Measurements from ENCODE around the gene FRMD6. TPM values are rescaled to one million over a fixed set of nuclear protein-coding genes. Genes with fewer than 3 reads are reported as not detected.
A peak's percentile ranks its signal among the peaks of the same experiment; 100 is the strongest.

The FRMD6 gene
- total RNA-seq, 1 donor from 2014 or later = 228 TPM

DNA sequence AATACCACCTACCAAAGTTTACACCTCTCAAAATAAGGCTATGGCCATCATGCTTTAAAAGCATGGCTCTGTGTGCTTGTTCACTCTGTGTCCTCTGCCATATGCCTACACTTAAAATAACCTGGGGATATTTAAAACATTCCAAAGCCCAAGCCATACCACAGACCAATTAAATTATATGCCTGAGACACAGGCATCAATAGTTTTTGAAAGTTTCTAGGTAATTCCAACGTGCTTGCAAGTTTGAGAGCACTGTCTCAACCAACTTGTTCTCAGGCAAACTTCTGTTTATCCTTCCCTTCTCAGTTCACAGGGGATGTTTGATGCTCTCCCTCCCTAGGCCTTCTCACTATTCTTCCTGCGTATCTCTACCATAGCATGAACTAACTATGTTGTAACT, 3.4 kb upstream of the FRMD6 start:
- Histone ChIP-seq H3K36me3 (ENCODE audit: control insufficient read depth, insufficient read depth, low read length) (no peaks in the 10 kb centered on the region), H3K4me3 (ENCODE audit: low read depth, low read length) (no peak overlapping the region), H3K27me3 (ENCODE audit: control insufficient read depth, insufficient read depth, low read length) (no peaks in the 10 kb centered on the region)
- no peak for DNase-seq (ENCODE audit: low read depth)
- TF ChIP-seq, protein P1, sequence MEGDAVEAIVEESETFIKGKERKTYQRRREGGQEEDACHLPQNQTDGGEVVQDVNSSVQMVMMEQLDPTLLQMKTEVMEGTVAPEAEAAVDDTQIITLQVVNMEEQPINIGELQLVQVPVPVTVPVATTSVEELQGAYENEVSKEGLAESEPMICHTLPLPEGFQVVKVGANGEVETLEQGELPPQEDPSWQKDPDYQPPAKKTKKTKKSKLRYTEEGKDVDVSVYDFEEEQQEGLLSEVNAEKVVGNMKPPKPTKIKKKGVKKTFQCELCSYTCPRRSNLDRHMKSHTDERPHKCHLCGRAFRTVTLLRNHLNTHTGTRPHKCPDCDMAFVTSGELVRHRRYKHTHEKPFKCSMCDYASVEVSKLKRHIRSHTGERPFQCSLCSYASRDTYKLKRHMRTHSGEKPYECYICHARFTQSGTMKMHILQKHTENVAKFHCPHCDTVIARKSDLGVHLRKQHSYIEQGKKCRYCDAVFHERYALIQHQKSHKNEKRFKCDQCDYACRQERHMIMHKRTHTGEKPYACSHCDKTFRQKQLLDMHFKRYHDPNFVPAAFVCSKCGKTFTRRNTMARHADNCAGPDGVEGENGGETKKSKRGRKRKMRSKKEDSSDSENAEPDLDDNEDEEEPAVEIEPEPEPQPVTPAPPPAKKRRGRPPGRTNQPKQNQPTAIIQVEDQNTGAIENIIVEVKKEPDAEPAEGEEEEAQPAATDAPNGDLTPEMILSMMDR (IDR thresholded peaks at IDR 0.05; ENCODE audit: insufficient read depth, low read length, poor library complexity, severe bottlenecking) = no peak

- Histone ChIP-seq H3K4me3 (ENCODE audit: low read depth, low read length) (peak overlapping the region; percentile 77), H3K36me3 (ENCODE audit: control insufficient read depth, insufficient read depth, low read length) (no peaks in the 10 kb centered on the region), H3K27me3 (ENCODE audit: control insufficient read depth, insufficient read depth, low read length) (no peaks in the 10 kb centered on the region)
- DNase-seq (ENCODE audit: low read depth) = no peak
- TF ChIP-seq, protein P1 (IDR thresholded peaks at IDR 0.05; ENCODE audit: insufficient read depth, low read length, poor library complexity, severe bottlenecking) = no peak
Observed at GRCh38 chr14:51650716-51651387, 858 bp upstream of the FRMD6 start.

GRCh38 chr14:51652168-51653078, 713 bp downstream of the FRMD6 start:
- Histone ChIP-seq H3K36me3 (ENCODE audit: control insufficient read depth, insufficient read depth, low read length) (no peaks in the 10 kb centered on the region), H3K27me3 (ENCODE audit: control insufficient read depth, insufficient read depth, low read length) (no peaks in the 10 kb centered on the region), H3K4me3 (ENCODE audit: low read depth, low read length) (peak overlapping the region; percentile 85)
- TF ChIP-seq, protein P1 (IDR thresholded peaks at IDR 0.05; ENCODE audit: insufficient read depth, low read length, poor library complexity, severe bottlenecking) = no peak
- no peak for DNase-seq (ENCODE audit: low read depth)

DNA sequence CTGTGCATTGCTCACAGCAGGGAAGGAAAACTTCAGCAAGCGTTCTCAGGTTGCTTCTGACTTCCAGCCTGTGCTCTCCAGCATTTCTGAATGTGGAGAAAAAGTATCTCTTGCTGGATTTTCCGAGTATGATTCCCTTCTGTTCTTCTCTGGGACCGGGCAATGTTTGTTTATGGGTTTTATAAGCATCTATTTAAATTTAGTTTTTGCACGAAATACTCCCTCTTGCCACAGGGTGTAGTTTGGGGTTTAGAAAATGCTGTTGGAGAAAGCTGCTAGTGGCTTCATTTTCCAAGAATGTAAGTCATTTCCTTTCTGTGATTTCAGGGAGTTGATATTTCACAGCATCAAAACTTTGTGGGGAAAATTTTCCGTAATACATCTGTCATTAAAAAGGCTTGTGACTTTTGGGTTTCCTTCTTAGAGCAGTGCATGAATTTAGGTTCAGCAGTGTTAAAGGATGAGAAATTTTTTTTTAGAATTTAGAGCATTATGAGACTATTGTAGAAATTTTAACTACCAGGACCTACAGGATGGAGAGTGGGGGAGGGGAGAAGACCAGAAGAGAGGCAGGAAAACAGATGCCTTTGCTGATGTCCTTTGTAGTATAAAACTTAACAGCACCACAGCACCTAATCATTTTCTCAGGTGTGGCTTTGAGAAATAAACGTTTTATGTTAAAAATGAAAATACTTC, 1.5 kb downstream of the FRMD6 start:
- TF ChIP-seq, protein P1 (IDR thresholded peaks at IDR 0.05; ENCODE audit: insufficient read depth, low read length, poor library complexity, severe bottlenecking) = peak; percentile 38
- no peak for DNase-seq (ENCODE audit: low read depth)
- Histone ChIP-seq H3K27me3 (ENCODE audit: control insufficient read depth, insufficient read depth, low read length) (no peaks in the 10 kb centered on the region), H3K36me3 (ENCODE audit: control insufficient read depth, insufficient read depth, low read length) (no peaks in the 10 kb centered on the region), H3K4me3 (ENCODE audit: low read depth, low read length) (peak overlapping the region; percentile 85)

GRCh38 chr14:51653775-51654532, 2.2 kb downstream of the FRMD6 start:
- H3K36me3 ChIP-seq (ENCODE audit: control insufficient read depth, insufficient read depth, low read length) = no peaks in the 10 kb centered on the region
- DNase-seq (ENCODE audit: low read depth) = no peak
- peak overlapping the region; percentile 85 for H3K4me3 ChIP-seq (ENCODE audit: low read depth, low read length)
- no peaks in the 10 kb centered on the region for H3K27me3 ChIP-seq (ENCODE audit: control insufficient read depth, insufficient read depth, low read length)
- TF ChIP-seq, protein P1 (IDR thresholded peaks at IDR 0.05; ENCODE audit: insufficient read depth, low read length, poor library complexity, severe bottlenecking) = no peak
